ENCODE measurements around the gene ID2. TPM values are rescaled to one million over a fixed set of nuclear protein-coding genes. Genes with fewer than 3 reads are reported as not detected.

The ID2 gene
- polyA plus RNA-seq, 1 donor from 2014 or later: 71.6 TPM

- no peaks in the 10 kb centered on the region for H3K9me3 ChIP-seq (ENCODE audit: low read length)
- no peaks in the 10 kb centered on the region for H3K36me3 ChIP-seq (ENCODE audit: insufficient read depth, low read length)
- H3K27me3 ChIP-seq (ENCODE audit: insufficient read depth, low read depth, low read length): no peaks in the 10 kb centered on the region
- no peaks in the 10 kb centered on the region for H3K9me2 ChIP-seq (ENCODE audit: insufficient read depth, low read length)
- no peak overlapping the region for H3K4me2 ChIP-seq (ENCODE audit: low read length)
- no peak overlapping the region for H3K4me3 ChIP-seq (ENCODE audit: low read length)
- no peaks in the 10 kb centered on the region for H3F3A ChIP-seq (ENCODE audit: insufficient read depth, low read length, poor library complexity, severe bottlenecking)
- H4K20me1 ChIP-seq (ENCODE audit: insufficient read depth): no peaks in the 10 kb centered on the region
- H2AFZ ChIP-seq (ENCODE audit: low read depth, low read length): no peak overlapping the region
- TF ChIP-seq POLR2AphosphoS5 (IDR thresholded peaks at IDR 0.05): no peak
- no peak for TF ChIP-seq MXI1 (conservative IDR thresholded peaks at IDR 0.05; ENCODE audit: poor library complexity, severe bottlenecking)
- TF ChIP-seq RAD21 (conservative IDR thresholded peaks at IDR 0.05): no peak
- no peak for TF ChIP-seq CTCF (IDR thresholded peaks at IDR 0.05; ENCODE audit: poor library complexity, severe bottlenecking)
- no peak for TF ChIP-seq SMC3 (conservative IDR thresholded peaks at IDR 0.05; ENCODE audit: poor library complexity)
- TF ChIP-seq, protein P1, sequence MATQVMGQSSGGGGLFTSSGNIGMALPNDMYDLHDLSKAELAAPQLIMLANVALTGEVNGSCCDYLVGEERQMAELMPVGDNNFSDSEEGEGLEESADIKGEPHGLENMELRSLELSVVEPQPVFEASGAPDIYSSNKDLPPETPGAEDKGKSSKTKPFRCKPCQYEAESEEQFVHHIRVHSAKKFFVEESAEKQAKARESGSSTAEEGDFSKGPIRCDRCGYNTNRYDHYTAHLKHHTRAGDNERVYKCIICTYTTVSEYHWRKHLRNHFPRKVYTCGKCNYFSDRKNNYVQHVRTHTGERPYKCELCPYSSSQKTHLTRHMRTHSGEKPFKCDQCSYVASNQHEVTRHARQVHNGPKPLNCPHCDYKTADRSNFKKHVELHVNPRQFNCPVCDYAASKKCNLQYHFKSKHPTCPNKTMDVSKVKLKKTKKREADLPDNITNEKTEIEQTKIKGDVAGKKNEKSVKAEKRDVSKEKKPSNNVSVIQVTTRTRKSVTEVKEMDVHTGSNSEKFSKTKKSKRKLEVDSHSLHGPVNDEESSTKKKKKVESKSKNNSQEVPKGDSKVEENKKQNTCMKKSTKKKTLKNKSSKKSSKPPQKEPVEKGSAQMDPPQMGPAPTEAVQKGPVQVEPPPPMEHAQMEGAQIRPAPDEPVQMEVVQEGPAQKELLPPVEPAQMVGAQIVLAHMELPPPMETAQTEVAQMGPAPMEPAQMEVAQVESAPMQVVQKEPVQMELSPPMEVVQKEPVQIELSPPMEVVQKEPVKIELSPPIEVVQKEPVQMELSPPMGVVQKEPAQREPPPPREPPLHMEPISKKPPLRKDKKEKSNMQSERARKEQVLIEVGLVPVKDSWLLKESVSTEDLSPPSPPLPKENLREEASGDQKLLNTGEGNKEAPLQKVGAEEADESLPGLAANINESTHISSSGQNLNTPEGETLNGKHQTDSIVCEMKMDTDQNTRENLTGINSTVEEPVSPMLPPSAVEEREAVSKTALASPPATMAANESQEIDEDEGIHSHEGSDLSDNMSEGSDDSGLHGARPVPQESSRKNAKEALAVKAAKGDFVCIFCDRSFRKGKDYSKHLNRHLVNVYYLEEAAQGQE (IDR thresholded peaks at IDR 0.05; ENCODE audit: borderline replicate concordance): no peak
- TF ChIP-seq EZH2 (IDR thresholded peaks at IDR 0.05; ENCODE audit: borderline replicate concordance, insufficient read depth, low read length, poor library complexity, severe bottlenecking): no peak
- TF ChIP-seq EP300 (conservative IDR thresholded peaks at IDR 0.05; ENCODE audit: poor library complexity, severe bottlenecking): no peak
- no peak for TF ChIP-seq TAF1 (IDR thresholded peaks at IDR 0.05; ENCODE audit: low read depth)
- H3K9ac ChIP-seq (ENCODE audit: low read length): no peak overlapping the region
- no peaks in the 10 kb centered on the region for H3K79me2 ChIP-seq (replicated peaks; ENCODE audit: insufficient read depth, low read length)
- no peak overlapping the region for H3K27ac ChIP-seq (ENCODE audit: low read length)
These were observed 25.7 kb upstream of the ID2 start for GRCh38 chr2:8656160-8656641.

GRCh38 chr2:8656811-8657210 lies 25.0 kb upstream of the ID2 start:
- TF ChIP-seq TAF1 (IDR thresholded peaks at IDR 0.05; ENCODE audit: low read depth) (no peak), EZH2 (IDR thresholded peaks at IDR 0.05; ENCODE audit: borderline replicate concordance, insufficient read depth, low read length, poor library complexity, severe bottlenecking) (no peak), MXI1 (conservative IDR thresholded peaks at IDR 0.05; ENCODE audit: poor library complexity, severe bottlenecking) (no peak), RAD21 (conservative IDR thresholded peaks at IDR 0.05) (no peak), POLR2AphosphoS5 (IDR thresholded peaks at IDR 0.05) (no peak)
- TF ChIP-seq, protein P1 (IDR thresholded peaks at IDR 0.05; ENCODE audit: borderline replicate concordance): no peak
- Histone ChIP-seq H3K9me2 (ENCODE audit: insufficient read depth, low read length) (no peaks in the 10 kb centered on the region), H3K79me2 (replicated peaks; ENCODE audit: insufficient read depth, low read length) (no peaks in the 10 kb centered on the region), H4K20me1 (ENCODE audit: insufficient read depth) (no peaks in the 10 kb centered on the region), H3K4me2 (ENCODE audit: low read length) (no peak overlapping the region), H3K27ac (ENCODE audit: low read length) (no peak overlapping the region), H3K36me3 (ENCODE audit: insufficient read depth, low read length) (no peaks in the 10 kb centered on the region), H2AFZ (ENCODE audit: low read depth, low read length) (no peak overlapping the region), H3K4me3 (ENCODE audit: low read length) (no peak overlapping the region), H3F3A (ENCODE audit: insufficient read depth, low read length, poor library complexity, severe bottlenecking) (no peaks in the 10 kb centered on the region), H3K27me3 (ENCODE audit: insufficient read depth, low read depth, low read length) (no peaks in the 10 kb centered on the region), H3K9ac (ENCODE audit: low read length) (no peak overlapping the region), H3K9me3 (ENCODE audit: low read length) (no peaks in the 10 kb centered on the region)

Data from neural cell (in vitro differentiated cells).